ENCODE measurements around the gene KBTBD2. TPM values are rescaled to one million over a fixed set of nuclear protein-coding genes. Genes with fewer than 3 reads are reported as not detected.

Gene KBTBD2
- total and polyA plus RNA-seq, 2 donors (not counting 1 experiment from before 2014, with no cell fraction given), result 38.9 to 62.1 TPM

- Histone ChIP-seq H3K9ac (ENCODE audit: low read length) (no peak overlapping the region), H3K79me2 (ENCODE audit: control insufficient read depth, insufficient read depth, low read length) (peaks cover 36% of the 10 kb centered on the region), H3K4me2 (replicated peaks; ENCODE audit: low read depth, low read length, poor library complexity, severe bottlenecking) (no peak overlapping the region), H3K4me1 (ENCODE audit: control insufficient read depth in 2 of 2, insufficient read depth in 2 of 2, low read length in 2 of 2) (peaks cover 17 to 21% of the 10 kb centered on the region in 2 donors), H3K27ac (ENCODE audit: low read length in 2 of 2) (no peak overlapping the region), H3K9me3 (ENCODE audit: control extremely low read depth in 1 of 3, control insufficient read depth in 2 of 3, insufficient read depth in 1 of 3, low read length in 2 of 3) (peaks cover 0 to 4% (median 0%) of the 10 kb centered on the region in 3 donors), H3K36me3 (replicated peaks in 1 of 2; ENCODE audit: control extremely low read depth in 1 of 2, control insufficient read depth in 1 of 2, extremely low read depth in 1 of 2, insufficient read depth in 2 of 2, low read length in 1 of 2) (peaks cover 0 to 17% of the 10 kb centered on the region in 2 experiments), H2AFZ (ENCODE audit: insufficient read depth, low read depth, low read length, poor library complexity, severe bottlenecking) (no peak overlapping the region), H3K4me3 (ENCODE audit: control extremely low read depth in 1 of 5, extremely low read depth in 1 of 5, insufficient read depth in 1 of 5, low read depth in 2 of 5, low read length in 4 of 5) (no peak overlapping the region), H3K27me3 (replicated peaks in 1 of 4; ENCODE audit: control extremely low read depth in 1 of 4, control insufficient read depth in 3 of 4, insufficient read depth in 4 of 4, low read length in 3 of 4) (no peaks in the 10 kb centered on the region), H4K20me1 (ENCODE audit: control insufficient read depth, insufficient read depth, low read length, poor library complexity, severe bottlenecking) (no peaks in the 10 kb centered on the region)
- no peak for ATAC-seq (ENCODE audit: low read depth)
- no peak for TF ChIP-seq EZH2 (IDR thresholded peaks at IDR 0.05; ENCODE audit: borderline replicate concordance, insufficient read depth, low read depth, low read length, poor library complexity, severe bottlenecking)
- TF ChIP-seq CTCF (IDR thresholded peaks at IDR 0.05), result no peak
- H3K4me3 Mint-ChIP-seq, result no peak overlapping the region
- CTCF ChIA-PET, result no interaction called here
- no peak overlapping the region for H3K27ac Mint-ChIP-seq
- H3K4me1 Mint-ChIP-seq, result peaks cover 26% of the 10 kb centered on the region
- H3K27me3 Mint-ChIP-seq, result no peaks in the 10 kb centered on the region
- H3K9me3 Mint-ChIP-seq (ENCODE audit: insufficient read depth), result no peaks in the 10 kb centered on the region
- WGBS (ENCODE audit: insufficient coverage), result 95% methylated on average over 7 of the region's 7 CpGs
- intact Hi-C loops (cut with micrococcal nuclease), result no loop called here
- POLR2A ChIA-PET, result no interaction called here
- DNase-seq, result no peak
These were observed 38.8 kb upstream of the KBTBD2 start for GRCh38 chr7:32930378-32930777.

DNA sequence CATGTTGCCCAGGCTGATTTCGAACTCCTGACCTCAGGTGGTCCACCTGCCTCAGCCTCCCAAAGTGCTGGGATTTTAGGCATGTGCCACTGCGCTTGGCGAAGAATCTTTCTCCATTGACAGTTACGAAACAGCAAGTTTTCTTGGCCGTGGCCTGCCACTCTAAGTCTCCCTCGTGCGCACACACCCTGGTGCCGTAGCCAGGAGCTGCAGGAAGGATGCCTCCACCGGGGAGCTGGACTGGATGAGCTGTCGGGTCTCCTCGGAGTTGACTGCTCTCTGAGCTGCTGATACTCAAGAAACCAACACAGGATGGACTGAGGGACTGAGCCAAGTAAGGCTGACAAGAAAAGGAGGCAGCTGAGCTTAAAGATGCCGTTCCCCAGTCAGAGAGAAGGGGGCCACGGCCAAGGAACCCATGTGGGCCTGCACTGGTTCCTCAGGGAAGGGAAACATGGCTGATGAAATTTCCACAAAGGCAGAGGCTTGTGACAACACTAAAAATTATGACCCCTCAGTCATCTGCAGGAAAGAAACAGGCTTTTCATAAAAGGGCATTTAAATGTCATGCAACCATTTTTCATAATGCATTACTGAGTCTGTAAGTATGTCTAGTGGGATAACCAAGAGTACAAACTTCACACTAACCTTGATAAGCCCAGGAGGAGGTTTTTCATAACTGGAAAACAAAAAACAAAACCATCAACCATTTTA lies 38.0 kb upstream of the KBTBD2 start:
- ChIA-PET POLR2A (no interaction called here), CTCF (interaction anchor here (1.0 to 3.3 kb wide), 3 partner anchors 14 to 83 kb away, joined by 3 to 13 read pairs (median 9); no protein-coding TSS in a partner anchor)
- H3K27ac ChIP-seq (ENCODE audit: low read length in 2 of 2), result no peak overlapping the region
- peaks cover 31% of the 10 kb centered on the region for H3K79me2 ChIP-seq (ENCODE audit: control insufficient read depth, insufficient read depth, low read length)
- no peak overlapping the region for H3K4me3 ChIP-seq (ENCODE audit: control extremely low read depth in 1 of 5, extremely low read depth in 1 of 5, insufficient read depth in 1 of 5, low read depth in 2 of 5, low read length in 4 of 5)
- Mint-ChIP-seq H3K9me3 (ENCODE audit: insufficient read depth) (no peaks in the 10 kb centered on the region), H3K4me3 (no peak overlapping the region), H3K4me1 (peaks cover 26% of the 10 kb centered on the region), H3K27me3 (no peaks in the 10 kb centered on the region), H3K27ac (no peak overlapping the region)
- peak overlapping the region; percentile 52 for H3K4me2 ChIP-seq (replicated peaks; ENCODE audit: low read depth, low read length, poor library complexity, severe bottlenecking)
- no peak overlapping the region for H3K9ac ChIP-seq (ENCODE audit: low read length)
- peaks cover 17 to 21% of the 10 kb centered on the region in 2 donors for H3K4me1 ChIP-seq (ENCODE audit: control insufficient read depth in 2 of 2, insufficient read depth in 2 of 2, low read length in 2 of 2)
- ATAC-seq (ENCODE audit: low read depth) (no peak), DNase-seq (no peak)
- TF ChIP-seq EZH2 (IDR thresholded peaks at IDR 0.05; ENCODE audit: borderline replicate concordance, insufficient read depth, low read depth, low read length, poor library complexity, severe bottlenecking) (no peak), CTCF (IDR thresholded peaks at IDR 0.05) (no peak)
- no peak overlapping the region for H2AFZ ChIP-seq (ENCODE audit: insufficient read depth, low read depth, low read length, poor library complexity, severe bottlenecking)
- intact Hi-C loops (cut with micrococcal nuclease), result loop anchor here (2.0 kb wide), 1 partner anchor 13 kb away; no protein-coding TSS in a partner anchor
- WGBS (ENCODE audit: insufficient coverage), result 95% methylated on average over 13 of the region's 13 CpGs
- peaks cover 0 to 17% of the 10 kb centered on the region in 2 experiments for H3K36me3 ChIP-seq (replicated peaks in 1 of 2; ENCODE audit: control extremely low read depth in 1 of 2, control insufficient read depth in 1 of 2, extremely low read depth in 1 of 2, insufficient read depth in 2 of 2, low read length in 1 of 2)
- no peaks in the 10 kb centered on the region for H4K20me1 ChIP-seq (ENCODE audit: control insufficient read depth, insufficient read depth, low read length, poor library complexity, severe bottlenecking)
- H3K27me3 ChIP-seq (replicated peaks in 1 of 4; ENCODE audit: control extremely low read depth in 1 of 4, control insufficient read depth in 3 of 4, insufficient read depth in 4 of 4, low read length in 3 of 4), result no peaks in the 10 kb centered on the region
- H3K9me3 ChIP-seq (ENCODE audit: control extremely low read depth in 1 of 3, control insufficient read depth in 2 of 3, insufficient read depth in 1 of 3, low read length in 2 of 3), result peaks cover 0 to 4% (median 0%) of the 10 kb centered on the region in 3 donors

Measured in B cell (primary cell).